ENCODE data around the gene FOS. TPM values are rescaled to one million over a fixed set of nuclear protein-coding genes. Genes with fewer than 3 reads are reported as not detected.

Gene FOS
- total and polyA plus RNA-seq, 2 donors (not counting 1 experiment from before 2014, with no cell fraction given), result 103 to 4,077 TPM

DNA sequence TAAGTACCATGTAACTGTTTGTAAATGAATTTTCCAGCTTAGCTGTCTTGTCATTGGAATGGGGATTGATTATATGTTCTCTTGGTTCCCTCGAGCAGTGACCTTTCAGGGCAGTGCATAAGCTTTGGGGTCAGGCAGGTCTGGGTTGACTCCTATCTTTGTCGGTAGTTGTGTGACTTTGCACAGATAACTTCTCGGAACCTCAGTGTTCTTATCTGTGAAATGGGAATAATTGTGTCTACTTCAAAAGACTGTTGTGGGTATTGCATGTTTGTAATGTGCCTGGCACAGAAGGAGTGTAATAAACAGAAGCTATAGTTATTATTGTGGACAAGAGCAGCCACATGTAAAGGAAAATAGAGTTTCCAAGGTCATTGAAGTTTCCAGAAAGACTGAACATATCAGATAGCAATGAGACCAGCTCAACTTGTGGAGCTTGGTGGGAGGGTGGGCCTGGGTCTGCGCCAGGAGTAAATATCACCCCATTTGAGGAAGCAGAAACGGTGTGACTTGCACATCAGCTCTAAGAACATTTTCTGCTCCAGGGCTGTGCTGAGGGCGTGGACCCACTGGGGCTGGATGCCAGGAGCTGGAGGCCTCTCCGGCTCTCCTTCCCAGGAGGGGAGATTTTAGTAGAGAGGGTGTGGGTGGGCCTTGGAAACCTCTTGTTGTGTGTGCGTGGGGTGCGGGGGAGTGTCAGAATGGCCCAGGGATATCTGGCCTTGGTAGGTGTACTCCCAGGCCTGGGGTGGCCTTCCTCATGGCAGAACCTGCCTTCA lies 19.7 kb downstream of the FOS start:
- Mint-ChIP-seq H3K4me1 (peaks cover 36% of the 10 kb centered on the region), H3K27me3 (no peaks in the 10 kb centered on the region), H3K4me3 (no peak overlapping the region), H3K27ac (no peak overlapping the region), H3K9me3 (ENCODE audit: insufficient read depth) (no peaks in the 10 kb centered on the region)
- Histone ChIP-seq H3K36me3 (replicated peaks in 1 of 2; ENCODE audit: control extremely low read depth in 1 of 2, control insufficient read depth in 1 of 2, extremely low read depth in 1 of 2, insufficient read depth in 2 of 2, low read length in 1 of 2) (no peaks in the 10 kb centered on the region), H3K9me3 (ENCODE audit: control extremely low read depth in 1 of 3, control insufficient read depth in 2 of 3, insufficient read depth in 1 of 3, low read length in 2 of 3) (no peaks in the 10 kb centered on the region), H4K20me1 (ENCODE audit: control insufficient read depth, insufficient read depth, low read length, poor library complexity, severe bottlenecking) (no peaks in the 10 kb centered on the region), H3K4me3 (ENCODE audit: control extremely low read depth in 1 of 5, extremely low read depth in 1 of 5, insufficient read depth in 1 of 5, low read depth in 2 of 5, low read length in 4 of 5) (no peak overlapping the region), H3K9ac (ENCODE audit: low read length) (no peak overlapping the region), H3K4me2 (replicated peaks; ENCODE audit: low read depth, low read length, poor library complexity, severe bottlenecking) (no peak overlapping the region), H3K27ac (ENCODE audit: low read length in 2 of 2) (no peak overlapping the region), H3K27me3 (replicated peaks in 1 of 4; ENCODE audit: control extremely low read depth in 1 of 4, control insufficient read depth in 3 of 4, insufficient read depth in 4 of 4, low read length in 3 of 4) (no peaks in the 10 kb centered on the region), H2AFZ (ENCODE audit: insufficient read depth, low read depth, low read length, poor library complexity, severe bottlenecking) (no peak overlapping the region), H3K79me2 (ENCODE audit: control insufficient read depth, insufficient read depth, low read length) (no peaks in the 10 kb centered on the region), H3K4me1 (ENCODE audit: control insufficient read depth in 2 of 2, insufficient read depth in 2 of 2, low read length in 2 of 2) (peaks cover 18 to 35% of the 10 kb centered on the region in 2 donors)
- POLR2A ChIA-PET, result interaction anchor here (0.6 to 1.2 kb wide), 4 partner anchors 74 to 161 kb away, joined by 3 to 6 read pairs (median 5); no protein-coding TSS in a partner anchor
- intact Hi-C loops (cut with micrococcal nuclease), result no loop called here
- DNase-seq, result no peak
- no peak for ATAC-seq (ENCODE audit: low read depth)
- 82% methylated on average over 6 of the region's 9 CpGs for WGBS (ENCODE audit: insufficient coverage)
- TF ChIP-seq CTCF (IDR thresholded peaks at IDR 0.05) (no peak), EZH2 (IDR thresholded peaks at IDR 0.05; ENCODE audit: borderline replicate concordance, insufficient read depth, low read depth, low read length, poor library complexity, severe bottlenecking) (no peak)
- CTCF ChIA-PET, result interaction anchor here (0.5 to 16.5 kb wide), 24 partner anchors 8 to 437 kb away, joined by 3 to 321 read pairs (median 4); partner anchors contain the start of gene NEK9

- no peaks in the 10 kb centered on the region for H3K9me3 Mint-ChIP-seq (ENCODE audit: insufficient read depth)
- WGBS (ENCODE audit: insufficient coverage), result 72% methylated on average over 5 of the region's 8 CpGs
- DNase-seq (no peak), ATAC-seq (ENCODE audit: low read depth) (no peak)
- H3K4me1 Mint-ChIP-seq, result peaks cover 37% of the 10 kb centered on the region
- Histone ChIP-seq H3K27me3 (replicated peaks in 1 of 4; ENCODE audit: control extremely low read depth in 1 of 4, control insufficient read depth in 3 of 4, insufficient read depth in 4 of 4, low read length in 3 of 4) (no peaks in the 10 kb centered on the region), H3K27ac (ENCODE audit: low read length in 2 of 2) (no peak overlapping the region), H3K4me1 (ENCODE audit: control insufficient read depth in 2 of 2, insufficient read depth in 2 of 2, low read length in 2 of 2) (peaks cover 18 to 31% of the 10 kb centered on the region in 2 donors), H3K9ac (ENCODE audit: low read length) (no peak overlapping the region), H4K20me1 (ENCODE audit: control insufficient read depth, insufficient read depth, low read length, poor library complexity, severe bottlenecking) (no peaks in the 10 kb centered on the region), H3K4me2 (replicated peaks; ENCODE audit: low read depth, low read length, poor library complexity, severe bottlenecking) (no peak overlapping the region), H2AFZ (ENCODE audit: insufficient read depth, low read depth, low read length, poor library complexity, severe bottlenecking) (no peak overlapping the region), H3K79me2 (ENCODE audit: control insufficient read depth, insufficient read depth, low read length) (no peaks in the 10 kb centered on the region), H3K36me3 (replicated peaks in 1 of 2; ENCODE audit: control extremely low read depth in 1 of 2, control insufficient read depth in 1 of 2, extremely low read depth in 1 of 2, insufficient read depth in 2 of 2, low read length in 1 of 2) (no peaks in the 10 kb centered on the region), H3K4me3 (ENCODE audit: control extremely low read depth in 1 of 5, extremely low read depth in 1 of 5, insufficient read depth in 1 of 5, low read depth in 2 of 5, low read length in 4 of 5) (no peak overlapping the region), H3K9me3 (ENCODE audit: control extremely low read depth in 1 of 3, control insufficient read depth in 2 of 3, insufficient read depth in 1 of 3, low read length in 2 of 3) (no peaks in the 10 kb centered on the region)
- no peak overlapping the region for H3K4me3 Mint-ChIP-seq
- H3K27me3 Mint-ChIP-seq, result no peaks in the 10 kb centered on the region
- ChIA-PET CTCF (interaction anchor here (0.8 to 16.5 kb wide), 12 partner anchors 9 to 438 kb away, joined by 3 to 321 read pairs (median 4); partner anchors contain the start of gene NEK9), POLR2A (interaction anchor here (1.0 kb wide), 1 partner anchor 161 kb away, joined by 6 read pairs; no protein-coding TSS in a partner anchor)
- H3K27ac Mint-ChIP-seq, result no peak overlapping the region
- intact Hi-C loops (cut with micrococcal nuclease), result no loop called here
- TF ChIP-seq CTCF (IDR thresholded peaks at IDR 0.05) (no peak), EZH2 (IDR thresholded peaks at IDR 0.05; ENCODE audit: borderline replicate concordance, insufficient read depth, low read depth, low read length, poor library complexity, severe bottlenecking) (no peak)
Observed at GRCh38 chr14:75299059-75299458, 20.4 kb downstream of the FOS start.
